Kidney epithelial cell (primary cell): ENCODE data around the gene NCKAP5. TPM values are rescaled to one million over a fixed set of nuclear protein-coding genes. Genes with fewer than 3 reads are reported as not detected.

Experiments used
- DNase-seq: peaks from one replicate; pipeline ENCODE4 v3.0.0-alpha.2; 2010; ENCODE audit warnings: low read depth
- H3K27me3 ChIP-seq: 2 replicates; pipeline ENCODE4 v1.6.0; 2011; ENCODE audit warnings: low read length; ENCODE audit not compliant: control insufficient read depth, insufficient read depth
- H3K36me3 ChIP-seq: 2 replicates; pipeline ENCODE4 v1.5.1; 2011; ENCODE audit warnings: low read length; ENCODE audit not compliant: control insufficient read depth, insufficient read depth
- H3K4me3 ChIP-seq: 2 replicates; pipeline ENCODE4 v1.5.1; 2011; ENCODE audit warnings: low read depth, mild to moderate bottlenecking, control low read depth, low read length
- CTCF ChIP-seq: IDR thresholded peaks from 2 replicates; pipeline ENCODE4 v1.5.1; 2011; ENCODE audit warnings: mild to moderate bottlenecking, moderate library complexity, low read length, control low read depth, inconsistent platforms; ENCODE audit not compliant: insufficient read depth, poor library complexity, severe bottlenecking
- total RNA-seq: library from RNA; depleted of rRNA; stranded (reverse); fragments of >200 nt; gene quantifications from 2 replicates; pipeline ENCODE4 v1.2.3, GENCODE V29; 2015

NCKAP5 gene
- total RNA-seq, 1 donor from 2014 or later, result 0.33 TPM

- Histone ChIP-seq H3K36me3 (no peaks in the 10 kb centered on the region), H3K27me3 (no peaks in the 10 kb centered on the region), H3K4me3 (no peak overlapping the region)
- DNase-seq, result no peak
- TF ChIP-seq CTCF, result no peak
These were observed 203.1 kb downstream of the NCKAP5 start for GRCh38 chr2:133365117-133365516.

GRCh38 chr2:133364636-133365035 is 203.6 kb downstream of the NCKAP5 start:
- Histone ChIP-seq H3K36me3 (no peaks in the 10 kb centered on the region), H3K27me3 (no peaks in the 10 kb centered on the region), H3K4me3 (no peak overlapping the region)
- no peak for DNase-seq
- TF ChIP-seq CTCF, result no peak

- Histone ChIP-seq H3K36me3 (no peaks in the 10 kb centered on the region), H3K4me3 (no peak overlapping the region), H3K27me3 (no peaks in the 10 kb centered on the region)
- no peak for DNase-seq
- no peak for TF ChIP-seq CTCF
These were observed 204.4 kb downstream of the NCKAP5 start for GRCh38 chr2:133363884-133364283.

- no peak for TF ChIP-seq CTCF
- no peak for DNase-seq
- Histone ChIP-seq H3K4me3 (no peak overlapping the region), H3K36me3 (no peaks in the 10 kb centered on the region), H3K27me3 (no peaks in the 10 kb centered on the region)
These were observed 206.2 kb downstream of the NCKAP5 start for GRCh38 chr2:133362061-133362476.

DNA sequence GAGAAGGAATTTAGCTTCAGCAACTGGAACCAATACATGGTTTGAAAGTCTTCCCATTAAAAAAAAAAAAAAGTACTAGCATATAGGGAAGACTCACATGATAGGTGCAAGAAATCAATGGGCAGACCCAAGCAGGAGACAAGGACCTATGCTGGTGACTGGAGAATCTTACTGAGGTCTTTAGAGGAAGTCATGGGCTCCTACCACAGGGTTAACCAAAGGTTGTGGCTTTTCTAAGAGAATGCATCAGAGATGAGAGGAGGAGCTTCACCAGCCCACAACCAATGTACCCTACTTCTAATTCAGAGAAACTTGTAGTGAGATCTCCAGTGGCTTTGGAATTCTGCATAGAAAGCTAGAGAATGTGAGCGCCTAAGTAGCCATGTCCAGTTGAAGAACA is 207.4 kb downstream of the NCKAP5 start:
- no peaks in the 10 kb centered on the region for H3K27me3 ChIP-seq
- TF ChIP-seq CTCF, result no peak
- no peaks in the 10 kb centered on the region for H3K36me3 ChIP-seq
- DNase-seq, result no peak
- H3K4me3 ChIP-seq, result no peak overlapping the region

DNA sequence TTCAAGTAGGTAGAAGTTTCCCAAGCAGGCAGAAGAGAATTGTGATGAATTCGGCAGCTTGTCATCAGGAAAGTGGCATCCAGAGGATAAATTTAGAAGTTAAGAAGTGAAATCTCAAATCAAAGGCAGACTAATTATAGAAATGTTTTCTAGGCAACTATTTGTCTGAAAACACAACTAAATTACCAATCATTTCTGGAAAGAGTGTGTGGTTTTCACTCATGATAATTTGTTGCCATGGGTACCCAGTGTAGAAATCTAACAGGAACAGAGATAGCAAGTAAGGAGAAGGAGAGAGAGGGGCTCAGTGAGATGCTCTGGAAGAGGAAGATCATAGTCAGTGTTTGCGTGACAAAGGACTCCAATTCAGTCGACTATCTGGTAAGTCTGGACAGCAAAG is 208.1 kb downstream of the NCKAP5 start:
- Histone ChIP-seq H3K36me3 (no peaks in the 10 kb centered on the region), H3K4me3 (no peak overlapping the region), H3K27me3 (no peaks in the 10 kb centered on the region)
- TF ChIP-seq CTCF, result no peak
- no peak for DNase-seq
